NCI-H2029 (cell line): Measurements from ENCODE around the gene KCNQ4.
A peak's percentile ranks its signal among the peaks of the same experiment; 100 is the strongest.

ENCODE experiments used
- DNase-seq: peaks from one replicate; lab custom pipeline; 2025; lab: John Stamatoyannopoulos, UW

Gene KCNQ4

DNA sequence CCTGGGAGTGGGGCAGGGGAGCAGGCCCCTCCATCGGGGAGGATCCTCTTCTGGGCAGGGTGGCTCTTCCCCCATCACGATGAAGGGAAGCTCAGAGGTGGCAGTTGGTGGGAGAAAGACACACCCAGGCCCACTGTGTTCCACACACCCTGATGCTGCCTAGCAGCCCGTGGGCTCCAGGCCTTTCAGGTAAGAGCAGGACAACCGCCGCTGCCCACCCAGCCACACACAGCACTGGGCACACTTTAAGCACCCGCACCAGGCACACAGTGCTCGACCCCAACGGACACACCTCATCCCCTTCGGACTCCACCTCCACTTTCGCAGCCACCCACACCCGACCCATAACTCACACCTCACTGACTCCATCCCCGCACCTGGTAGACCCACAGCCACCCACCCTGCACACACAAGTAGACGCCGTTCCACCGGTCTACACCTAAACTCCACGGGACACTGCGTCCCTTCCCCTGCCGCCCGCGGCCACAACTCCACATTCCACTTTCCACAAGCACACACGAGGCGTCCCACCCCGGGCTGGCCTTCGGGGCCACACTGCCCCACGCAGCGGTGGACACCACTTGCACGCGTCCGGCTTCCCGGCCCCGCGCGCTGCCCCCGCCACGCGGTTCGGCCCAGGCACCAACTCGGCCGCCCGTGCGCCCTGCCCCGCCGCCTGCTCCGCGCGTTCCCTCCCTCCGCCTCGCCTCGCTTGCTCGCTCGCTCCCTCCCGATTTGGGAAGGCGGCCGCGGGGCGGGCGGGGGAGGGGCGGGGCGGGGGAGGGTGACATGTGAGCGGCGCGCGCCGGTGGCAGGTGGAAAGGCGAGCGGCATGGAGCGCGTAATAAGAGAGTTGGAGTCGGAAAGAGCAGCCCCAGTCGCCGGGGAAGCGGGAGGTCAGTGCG is at the start of gene KCNQ4:
KCNQ4 (plus strand) TSS at position 787 of the 905 bp plus-strand sequence. CDS start 307 bp downstream, outside the sequence.
- peak; percentile 89 for DNase-seq

DNA sequence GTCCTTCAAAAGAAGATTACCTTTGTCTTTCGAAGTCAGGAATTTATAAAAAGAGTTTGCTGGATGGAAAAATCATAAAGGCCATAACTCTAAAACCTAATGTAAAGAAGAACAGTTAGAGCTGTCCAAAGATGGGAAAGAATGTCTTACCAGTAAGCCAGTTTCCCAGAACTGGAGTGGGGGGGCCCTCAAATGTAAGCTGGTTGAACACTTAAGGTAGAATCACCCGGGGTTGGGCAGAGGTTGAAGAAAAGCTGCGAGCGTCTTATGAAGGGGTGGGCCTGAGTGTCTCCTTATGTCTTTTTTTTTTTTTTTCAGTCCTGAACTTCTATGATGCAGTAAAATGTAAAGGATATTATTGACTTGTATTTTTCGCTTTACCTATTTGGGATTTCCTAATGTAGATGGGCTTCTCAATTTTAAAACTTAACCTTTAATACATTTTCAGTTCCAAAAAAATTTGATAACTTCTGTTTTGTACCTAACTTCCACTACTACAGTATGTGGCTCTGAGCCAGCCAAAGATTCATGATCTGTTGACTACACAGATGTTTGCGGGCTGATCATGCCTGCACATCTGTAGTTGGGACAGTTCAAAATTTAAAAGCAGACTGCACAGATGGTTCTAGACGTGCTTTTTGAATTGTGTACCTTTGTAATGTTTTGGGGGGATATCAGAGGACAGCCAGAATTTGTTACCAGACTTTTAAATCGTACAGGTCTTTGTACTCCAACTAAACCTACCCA is 48.5 kb upstream of the KCNQ4 start:
- no peak for DNase-seq

DNA sequence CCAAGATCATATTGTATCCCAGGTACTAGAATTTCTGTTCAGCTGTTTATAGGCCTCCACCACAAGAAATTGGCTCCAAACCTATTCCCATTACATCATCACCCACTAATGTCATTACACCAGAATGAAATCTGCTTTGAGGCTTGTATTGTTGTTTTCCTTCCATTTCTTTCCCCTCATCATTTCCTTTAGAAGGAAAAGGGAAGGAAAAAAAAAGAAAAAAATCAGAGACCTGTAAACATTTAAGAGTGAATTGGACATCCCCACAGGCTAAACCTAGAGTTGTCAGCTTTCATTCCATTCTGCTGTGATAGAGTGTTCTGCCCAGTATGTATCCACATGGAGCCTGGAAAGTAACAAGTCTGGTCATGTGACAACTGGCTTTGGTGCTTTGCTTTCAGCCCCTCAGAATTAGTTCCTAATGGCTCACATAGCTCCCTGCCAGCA is 47.5 kb upstream of the KCNQ4 start:
- DNase-seq, result peak; percentile 81

DNA sequence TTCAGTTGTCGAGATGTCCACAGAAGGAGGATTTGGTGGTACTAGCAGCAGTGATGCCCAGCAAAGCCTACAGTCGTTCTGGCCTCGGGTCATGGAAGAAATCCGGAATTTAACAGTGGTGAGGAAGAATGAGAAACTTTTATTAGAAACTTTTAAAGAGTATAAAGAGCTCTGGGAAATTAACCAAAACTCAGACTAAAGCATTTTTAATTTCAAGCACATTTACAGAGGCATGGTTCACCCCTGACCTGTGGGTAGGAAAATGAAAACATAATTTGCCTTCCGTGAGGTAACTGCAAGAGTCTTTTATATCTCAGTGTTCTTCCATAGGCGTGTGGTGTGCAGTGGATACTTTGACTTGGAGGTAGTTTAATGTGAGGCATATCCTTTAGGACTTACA is 44.8 kb upstream of the KCNQ4 start:
- no peak for DNase-seq

DNA sequence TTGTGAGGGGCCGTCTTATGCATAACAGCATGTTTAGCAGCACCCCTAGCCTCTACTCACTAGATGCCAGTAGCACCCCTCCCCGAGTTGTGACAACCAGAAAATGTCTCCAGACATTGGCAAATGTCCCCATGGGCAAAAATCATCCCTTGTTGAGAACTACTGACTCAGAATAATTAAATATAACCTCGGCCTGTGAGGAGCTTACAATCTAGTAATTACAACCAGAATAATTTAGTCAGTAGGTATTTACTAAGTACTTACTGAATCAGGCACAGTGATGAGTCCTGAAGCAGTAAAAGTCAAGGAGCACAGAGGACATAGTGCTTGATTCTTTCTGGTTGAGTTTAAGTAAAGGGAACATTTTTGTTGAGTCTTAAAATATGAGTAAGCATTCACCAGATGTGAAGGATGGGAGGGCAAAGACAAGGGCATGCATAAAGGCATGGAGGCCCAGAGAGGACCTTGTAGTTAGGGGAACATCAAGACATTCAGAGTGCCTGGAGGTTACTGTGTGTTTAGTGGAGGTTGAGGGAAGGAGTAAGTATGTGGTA is 44.1 kb upstream of the KCNQ4 start:
- DNase-seq, result no peak

DNA sequence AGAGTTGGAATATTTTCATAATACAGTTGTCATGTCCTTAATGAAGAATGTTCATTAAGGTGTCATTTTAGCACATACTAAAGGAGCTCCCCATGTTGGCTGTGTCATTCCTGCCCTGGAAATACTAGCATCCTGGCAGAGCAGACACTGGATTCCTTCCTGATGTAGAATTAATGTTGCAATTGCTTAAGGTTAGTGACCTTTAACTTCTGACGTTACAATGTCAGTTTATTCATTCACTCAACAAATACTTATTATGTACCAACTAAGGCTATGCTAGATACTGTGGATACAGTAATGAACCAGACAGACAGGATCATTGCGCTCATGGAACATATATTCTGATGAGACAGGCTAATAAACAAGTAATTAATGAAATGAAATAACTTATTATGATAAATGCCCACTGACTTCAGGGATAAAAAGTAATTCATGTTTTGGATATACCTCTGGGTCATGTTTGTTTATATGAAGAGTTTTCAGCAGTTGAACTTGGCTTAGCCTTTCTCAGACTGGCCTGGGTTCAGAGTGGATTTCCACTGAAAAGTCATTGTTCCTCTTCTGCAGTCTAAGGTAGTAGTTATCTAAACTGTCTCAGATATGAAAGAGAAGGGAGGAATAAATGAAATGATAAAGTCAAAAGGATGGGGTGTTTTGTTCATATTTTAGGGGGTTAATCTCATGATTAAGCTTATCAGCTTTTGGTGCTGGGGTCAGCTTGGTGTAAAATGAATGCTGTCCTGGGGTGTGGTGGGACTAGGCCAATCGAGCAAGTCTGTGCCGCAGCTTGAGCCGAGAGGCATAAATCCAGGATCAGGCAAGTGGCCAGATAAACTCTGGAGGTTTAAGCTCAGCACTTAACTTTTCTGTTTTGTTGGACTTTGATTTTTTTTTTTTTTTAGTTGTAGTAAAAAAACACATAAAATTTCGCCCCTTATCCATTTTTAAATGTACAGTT is 43.3 kb upstream of the KCNQ4 start:
- no peak for DNase-seq

DNA sequence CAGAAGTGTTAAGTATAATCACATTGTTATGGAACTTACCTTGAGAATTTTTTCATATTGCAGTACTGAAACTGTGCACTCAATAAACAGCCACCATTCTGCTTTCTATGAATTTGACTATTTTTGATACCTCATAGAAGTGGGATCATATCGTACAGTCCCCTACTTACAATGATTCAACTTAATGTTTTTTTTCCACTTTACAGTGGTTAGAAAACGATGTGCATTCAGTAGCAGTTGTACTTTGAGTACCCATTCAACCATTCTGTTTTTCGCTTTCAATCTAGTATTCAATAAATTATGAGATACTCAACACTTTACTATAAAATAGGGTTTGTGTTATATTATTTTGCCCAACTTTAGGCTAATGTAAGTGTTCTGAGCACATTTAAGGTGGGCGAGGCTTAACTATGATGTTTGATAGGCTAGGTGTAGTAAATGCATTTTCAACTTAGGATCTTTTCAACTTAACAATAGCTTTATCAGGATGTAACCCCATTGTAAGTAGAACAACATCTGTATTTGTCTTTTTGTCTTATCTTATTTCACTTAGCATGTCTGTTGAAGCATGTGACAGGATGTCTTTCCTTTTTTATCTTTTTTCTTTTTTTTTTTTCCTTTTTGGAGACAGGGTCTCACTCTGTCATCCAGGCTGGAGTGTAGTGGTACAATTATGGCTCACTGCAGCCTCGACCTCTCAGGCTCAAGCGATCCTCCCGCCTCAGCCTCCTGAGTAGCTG is 42.4 kb upstream of the KCNQ4 start:
- no peak for DNase-seq

DNA sequence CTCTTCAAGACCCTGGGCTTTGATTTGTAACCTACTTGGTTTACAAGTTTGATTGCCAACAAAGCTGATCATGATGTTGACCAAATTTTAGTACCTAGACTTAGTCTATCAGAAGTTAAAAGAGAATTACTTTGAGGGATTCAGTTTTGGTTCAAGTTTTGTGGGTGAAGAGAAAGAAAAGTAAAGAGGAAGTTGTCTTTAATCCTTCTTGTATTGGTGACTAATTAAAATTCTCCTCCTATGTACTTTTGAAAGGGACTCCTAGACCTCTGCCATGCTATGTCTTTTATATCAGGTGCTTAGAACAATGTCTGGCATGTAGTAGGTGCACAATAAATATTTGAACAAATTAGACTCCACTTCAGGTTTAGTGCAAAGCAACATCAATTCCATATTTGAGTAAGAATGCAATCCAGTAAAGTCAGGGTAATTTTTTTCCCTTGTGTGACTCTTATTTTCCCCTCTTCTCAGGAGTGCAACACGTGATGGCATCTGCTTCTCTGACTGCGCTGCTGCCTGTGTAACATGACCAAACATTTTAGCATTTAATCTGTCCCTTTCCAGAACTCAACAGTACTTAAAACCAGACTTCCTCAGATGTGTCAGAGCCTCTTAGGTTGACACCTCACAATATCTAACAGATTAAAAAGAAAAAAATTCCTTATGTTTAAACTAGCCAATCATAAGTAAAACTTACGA is 41.1 kb upstream of the KCNQ4 start:
- DNase-seq, result no peak

DNA sequence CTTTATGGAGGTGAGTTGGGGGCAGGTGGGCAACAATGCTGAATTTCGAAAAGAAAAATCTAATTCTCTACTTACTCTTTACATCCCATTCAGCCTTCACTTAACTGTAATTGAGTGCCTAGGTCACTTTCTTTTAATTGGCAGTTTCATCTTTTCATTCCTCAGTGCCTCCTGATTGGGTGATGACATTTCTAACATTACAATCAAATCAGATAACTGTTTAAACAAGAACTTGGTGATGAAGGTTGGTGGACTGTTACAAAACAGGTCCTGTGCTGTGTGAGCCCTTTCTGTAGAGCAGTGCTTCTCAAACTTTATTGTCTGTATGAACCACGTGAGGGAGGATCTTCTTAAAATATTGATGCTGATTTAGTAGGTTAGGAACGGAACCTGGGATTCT is 40.1 kb upstream of the KCNQ4 start:
- no peak for DNase-seq

DNA sequence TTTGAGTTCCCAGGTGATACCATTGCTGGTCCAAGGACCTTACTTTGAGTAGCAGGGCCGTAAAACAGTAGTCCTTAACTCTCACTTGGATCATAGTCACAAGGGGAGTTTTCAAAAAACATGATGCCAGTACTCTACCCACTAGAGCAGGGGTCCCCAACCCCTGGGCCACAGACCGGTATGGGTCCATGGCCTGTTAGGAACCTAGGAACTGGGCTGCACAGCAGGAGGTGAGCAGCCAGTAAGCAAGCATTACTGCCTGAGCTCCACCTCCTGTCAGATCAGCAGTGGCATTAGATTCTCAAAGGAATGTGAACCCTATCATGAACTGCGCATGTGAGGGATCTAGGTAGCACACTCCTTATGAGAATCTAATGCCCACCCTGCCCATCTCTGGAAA is 39.7 kb upstream of the KCNQ4 start:
- DNase-seq, result no peak

DNA sequence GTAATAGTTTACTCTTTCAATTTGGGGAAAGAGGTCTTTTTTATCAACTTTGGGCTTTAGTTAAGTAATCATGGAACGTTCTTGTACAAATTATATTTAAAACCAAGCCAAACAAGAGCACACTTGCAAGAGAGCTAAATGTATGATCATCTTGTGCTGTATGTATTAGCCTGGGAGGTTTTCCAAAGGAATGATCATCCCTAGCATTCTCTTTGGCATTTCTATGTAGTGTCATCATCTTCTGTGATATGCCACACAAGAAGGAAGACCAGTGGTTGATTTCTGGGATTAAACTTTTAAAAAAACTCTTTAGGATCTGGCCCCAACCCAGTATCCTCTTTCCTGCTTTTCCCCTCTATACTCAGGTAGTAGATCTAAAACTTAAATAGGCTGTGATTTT is 38.4 kb upstream of the KCNQ4 start:
- DNase-seq, result no peak

DNA sequence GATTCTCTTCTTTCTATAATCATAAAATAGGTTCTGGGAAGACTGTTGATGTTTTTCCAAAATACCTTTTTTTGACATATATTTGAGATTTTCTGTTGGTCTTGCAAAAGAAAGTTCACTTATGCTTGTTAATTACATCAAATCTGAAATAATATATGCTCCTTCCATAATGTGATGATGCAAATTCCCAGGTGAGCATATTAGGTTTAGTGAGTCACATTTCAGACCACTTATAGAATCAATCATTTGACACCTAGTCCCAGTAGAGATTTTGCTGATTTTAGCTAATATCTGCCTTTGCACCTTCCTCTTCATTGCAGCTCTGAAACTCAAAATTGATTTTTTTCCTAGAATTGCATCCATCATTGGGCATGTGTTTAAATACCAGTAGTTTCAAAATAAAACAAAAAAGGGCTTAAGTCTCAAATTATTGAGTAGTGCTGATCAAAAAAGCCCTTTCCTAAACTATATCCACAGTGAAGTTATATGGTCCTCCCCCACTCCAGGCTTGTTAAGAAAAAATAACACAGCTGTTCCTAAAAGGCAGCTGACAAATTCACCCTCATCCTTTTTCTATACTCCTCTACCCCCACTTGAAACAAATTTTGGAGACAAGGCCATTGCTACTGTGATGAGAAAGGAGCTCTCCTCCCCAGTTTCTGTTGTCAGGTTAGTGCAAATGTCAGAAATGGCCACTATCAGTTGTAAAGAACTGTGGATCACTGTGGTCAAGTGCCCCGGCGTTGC is 37.1 kb upstream of the KCNQ4 start:
- no peak for DNase-seq

DNA sequence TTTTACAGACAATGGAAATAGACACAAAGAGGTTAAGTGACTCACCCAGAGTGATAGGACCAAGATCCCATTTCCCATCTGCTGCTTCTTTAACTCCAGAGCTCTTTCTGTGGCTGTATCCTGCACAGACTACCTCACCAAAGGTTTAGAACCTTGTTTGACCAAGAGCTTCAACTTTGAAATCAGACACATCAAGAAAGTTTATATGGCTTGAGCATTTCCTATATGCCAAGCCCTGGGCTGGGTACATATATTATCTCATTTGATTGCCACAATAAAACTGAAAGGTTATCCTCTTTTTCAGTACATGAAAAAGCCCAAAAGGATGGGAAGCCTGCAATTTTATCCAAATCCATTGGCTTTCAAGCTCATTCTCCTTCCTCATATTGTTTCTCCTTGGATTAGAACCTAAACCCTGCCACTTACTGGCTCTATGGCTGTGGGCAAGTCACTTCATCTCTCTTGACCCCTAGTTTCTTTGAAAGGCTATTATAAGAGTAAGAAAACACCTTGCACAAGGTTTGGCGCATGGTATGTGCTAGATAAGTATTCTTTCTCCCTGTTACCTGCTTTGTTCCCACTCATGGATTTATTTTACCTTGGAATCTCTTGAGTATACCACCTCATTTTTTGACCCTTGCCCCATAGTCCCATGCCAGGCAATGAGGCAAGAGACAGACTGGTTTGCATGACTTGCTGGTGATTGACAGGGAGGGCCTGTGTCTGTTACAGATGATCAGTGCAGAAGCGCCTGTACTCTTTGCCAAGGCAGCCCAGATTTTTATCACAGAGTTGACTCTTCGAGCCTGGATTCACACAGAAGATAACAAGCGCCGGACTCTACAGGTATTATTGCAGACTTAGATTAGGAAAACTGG is 34.5 kb upstream of the KCNQ4 start:
- no peak for DNase-seq

DNA sequence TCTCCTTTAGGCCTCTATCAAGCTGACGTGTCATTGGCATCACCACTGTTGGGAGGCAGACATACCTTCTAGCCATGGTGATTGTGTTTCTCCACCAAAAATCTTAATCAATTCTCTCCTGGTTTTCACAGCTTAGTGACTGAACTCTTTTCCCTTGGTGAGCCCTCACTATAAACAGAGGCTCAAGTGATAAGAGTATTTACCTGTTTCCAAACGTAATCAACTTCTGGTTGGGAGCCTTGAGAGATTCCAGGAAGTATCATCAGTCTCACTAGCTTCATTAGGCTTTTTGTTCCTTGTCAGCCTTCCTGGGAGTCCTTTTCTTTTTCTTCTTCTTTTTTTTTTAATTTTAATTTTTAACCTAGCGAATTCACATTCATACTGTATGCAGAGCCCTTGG is 33.8 kb upstream of the KCNQ4 start:
- no peak for DNase-seq

DNA sequence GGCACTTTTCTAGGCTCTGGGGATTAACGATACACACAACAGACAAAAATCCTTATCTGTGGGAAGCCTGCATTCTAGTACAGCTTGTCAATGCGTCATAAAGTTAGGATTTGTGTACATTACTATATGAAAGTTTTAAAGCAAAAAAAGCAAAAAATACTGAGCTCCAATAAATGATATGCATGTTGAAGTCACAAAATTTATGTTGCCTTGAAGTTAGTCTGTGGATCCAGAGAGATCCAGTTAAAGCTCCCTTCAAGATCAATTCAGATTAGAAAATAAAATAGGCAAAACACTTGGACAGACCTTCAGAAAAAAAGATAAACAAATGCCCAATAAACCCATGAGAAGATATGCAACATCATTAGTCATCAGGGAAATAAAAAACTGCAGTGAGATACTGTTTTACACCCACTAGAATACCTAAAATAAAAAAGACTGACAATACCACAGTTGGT is 33.1 kb upstream of the KCNQ4 start:
- DNase-seq, result no peak

DNA sequence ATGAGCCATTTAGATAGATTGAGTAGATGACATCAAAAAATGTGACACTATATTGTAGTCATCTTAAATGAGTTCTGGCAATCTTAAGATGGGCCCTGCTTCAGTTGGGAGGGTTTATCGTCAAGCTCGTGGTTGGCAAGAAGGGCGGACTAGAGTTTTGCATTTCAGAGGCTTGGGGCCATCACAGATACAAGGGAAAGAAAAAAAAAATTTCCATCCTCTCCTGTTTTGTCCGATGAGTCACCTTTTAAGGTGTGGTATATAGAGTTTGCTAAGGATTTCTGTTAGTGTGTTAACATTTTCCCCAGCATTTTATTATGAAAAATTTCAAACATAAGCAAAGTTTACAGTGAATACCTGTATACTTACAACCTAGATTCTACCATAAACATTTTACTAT is 31.8 kb upstream of the KCNQ4 start:
- DNase-seq, result no peak

DNA sequence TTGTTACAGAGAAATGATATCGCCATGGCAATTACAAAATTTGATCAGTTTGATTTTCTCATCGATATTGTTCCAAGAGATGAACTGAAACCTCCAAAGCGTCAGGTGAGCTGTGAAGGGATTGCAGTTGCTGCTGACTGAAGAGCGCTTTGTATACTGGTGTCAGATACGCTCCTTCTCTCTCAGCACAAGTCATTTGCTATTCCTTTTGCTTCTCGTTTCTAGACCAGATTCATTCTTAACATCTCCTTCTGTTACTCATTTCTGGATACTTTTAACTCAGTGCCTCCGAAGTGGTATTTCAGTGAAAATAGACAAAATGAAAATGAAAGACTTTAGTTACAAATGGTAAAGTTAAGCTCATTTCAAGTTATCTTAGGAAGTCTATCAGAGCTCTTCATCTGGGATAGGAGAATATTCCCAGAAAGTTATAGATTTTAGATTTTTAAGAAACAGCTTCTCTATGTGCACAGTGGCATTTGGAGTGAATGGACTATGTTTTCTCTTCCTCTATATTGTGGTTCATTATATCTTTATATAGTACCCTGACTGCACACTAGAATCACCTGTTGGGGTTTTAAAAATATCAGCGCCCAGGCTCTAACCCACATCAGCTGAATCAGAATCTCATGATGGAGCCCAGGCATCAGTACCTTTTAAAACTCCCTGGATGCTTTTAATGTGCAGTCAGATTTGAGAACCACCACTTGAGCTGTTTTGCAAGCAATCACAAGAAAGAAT is 30.3 kb upstream of the KCNQ4 start:
- no peak for DNase-seq

DNA sequence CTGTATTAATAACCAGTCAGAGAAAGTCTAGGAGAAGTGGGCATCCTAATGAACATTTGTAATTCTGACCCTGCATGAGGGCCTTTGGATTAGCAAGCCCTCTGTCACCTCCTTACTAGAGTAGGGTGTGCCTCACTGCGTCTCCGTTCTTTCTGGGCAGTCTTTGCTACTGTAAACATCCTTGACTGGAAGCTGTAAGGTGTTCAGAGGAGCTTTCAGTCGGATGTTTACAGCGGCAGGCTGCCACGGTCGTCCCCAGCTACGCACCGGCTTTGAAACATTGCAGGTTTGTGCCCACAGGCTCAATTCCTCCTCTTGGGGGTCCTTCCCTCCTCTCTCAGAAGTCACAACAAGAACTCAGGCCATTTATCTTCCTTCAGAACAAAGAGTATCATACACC is 29.4 kb upstream of the KCNQ4 start:
- DNase-seq, result no peak
